PC-3 (cell line): ENCODE data around the gene ARMC12. TPM values are rescaled to one million over a fixed set of nuclear protein-coding genes. Genes with fewer than 3 reads are reported as not detected.
A peak's percentile ranks its signal among the peaks of the same experiment; 100 is the strongest.

ENCODE experiments used
- ATAC-seq: fragments of 200-7000 bp; cut with Tn5 transposase; 2 replicates; pipeline ENCODE4 v1.9.1; 2020; ENCODE audit warnings: mild to moderate bottlenecking, moderate library complexity
- BruUV-seq: library from RNA; stranded (reverse); fragments of 400-500 nt; replicated peaks from 2 replicates; lab custom pipeline; 2021; lab: Mats Ljungman, UMichigan
- CTCF ChIA-PET: fragments of 300-600 bp; sonication (Branson Sonifier 250); formaldehyde crosslinking; loops from one replicate; lab custom pipeline; 2022; ENCODE audit warnings: antibody characterized with exemption; lab: Charles Lee
- POLR2A ChIA-PET: fragments of 300-600 bp; sonication (Branson Sonifier 250); formaldehyde crosslinking; loops from one replicate; lab custom pipeline; 2022; ENCODE audit warnings: antibody characterized with exemption; ENCODE audit not compliant: unreplicated experiment; lab: Charles Lee
- DNase-seq: peaks from one replicate; pipeline ENCODE4 v3.0.0-alpha.2; 2015
- H2AFZ ChIP-seq: fragments of 300-600 bp; sonication (generic); 2 replicates; pipeline ENCODE4 v1.6.0; 2016; ENCODE audit warnings: antibody characterized with exemption, low read length
- H3F3A ChIP-seq: fragments of 300-600 bp; sonication (generic); one replicate; pipeline ENCODE4 v1.6.0; 2017; ENCODE audit warnings: antibody characterized with exemption, low read length, control low read depth, mild to moderate bottlenecking; ENCODE audit not compliant: unreplicated experiment
- H3K27ac ChIP-seq: fragments of 300-600 bp; sonication (generic); 2 replicates; pipeline ENCODE4 v1.5.1; 2016; ENCODE audit warnings: mild to moderate bottlenecking, low read length
- H3K27me3 ChIP-seq: fragments of 300-600 bp; sonication (generic); 2 replicates; pipeline ENCODE4 v1.6.1; 2016; ENCODE audit warnings: low read length, mixed read lengths
- H3K36me3 ChIP-seq: fragments of 300-600 bp; sonication (generic); 2 replicates; pipeline ENCODE4 v1.6.1; 2016; ENCODE audit warnings: low read depth, mixed run types, low read length, mixed read lengths
- H3K4me1 ChIP-seq: fragments of 300-600 bp; sonication (generic); 2 replicates; pipeline ENCODE4 v1.5.1; 2016; ENCODE audit warnings: low read length; ENCODE audit not compliant: insufficient read depth
- H3K4me2 ChIP-seq: fragments of 300-600 bp; sonication (generic); 2 replicates; pipeline ENCODE4 v1.6.0; 2016; ENCODE audit warnings: low read length
- H3K4me3 ChIP-seq: fragments of 300-600 bp; sonication (generic); 2 replicates; pipeline ENCODE4 v1.5.1; 2016; ENCODE audit warnings: mild to moderate bottlenecking, low read length, mixed read lengths
- H3K79me2 ChIP-seq: fragments of 300-600 bp; sonication (generic); 2 replicates; pipeline ENCODE4 v1.6.1; 2017; ENCODE audit warnings: low read length, mixed read lengths
- H3K9ac ChIP-seq: fragments of 300-600 bp; sonication (generic); 2 replicates; pipeline ENCODE4 v1.6.0; 2016; ENCODE audit warnings: mild to moderate bottlenecking, low read length
- H3K9me2 ChIP-seq: fragments of 300-600 bp; sonication (generic); replicated peaks from 2 replicates; pipeline ENCODE4 v1.6.1; 2016; ENCODE audit warnings: mixed run types, low read length, mixed read lengths
- H3K9me3 ChIP-seq: fragments of 300-600 bp; sonication (generic); 2 replicates; pipeline ENCODE4 v1.6.1; 2016; ENCODE audit warnings: low read length, mixed read lengths
- H4K20me1 ChIP-seq: fragments of 300-600 bp; sonication (generic); 2 replicates; pipeline ENCODE4 v1.6.1; 2016; ENCODE audit warnings: low read length, mixed read lengths
- CTCF ChIP-seq: fragments of 300-600 bp; sonication (generic); conservative IDR thresholded peaks from 2 replicates; pipeline ENCODE4 v1.5.1; 2017; ENCODE audit warnings: antibody characterized with exemption, low read depth, mild to moderate bottlenecking, low read length
- EZH2 ChIP-seq: fragments of 300-600 bp; sonication (generic); IDR thresholded peaks from one replicate; pipeline ENCODE4 v1.6.1; 2017; ENCODE audit warnings: antibody characterized with exemption, mild to moderate bottlenecking, low read length; ENCODE audit not compliant: unreplicated experiment
- EZH2phosphoT487 ChIP-seq: fragments of 300-600 bp; sonication (generic); IDR thresholded peaks from 2 replicates; pipeline ENCODE4 v1.6.1; 2018; ENCODE audit warnings: mild to moderate bottlenecking, antibody characterized with exemption, low read length, borderline replicate concordance
- intact Hi-C: fragments of 100-400 bp; cut with micrococcal nuclease; formaldehyde crosslinking; loops from 2 replicates; pipeline ENCODE4 v1.9.0; 2023
- total RNA-seq: library from RNA; depleted of rRNA; stranded (reverse); fragments of >200 nt; gene quantifications from 2 replicates; pipeline ENCODE4 v1.2.3, GENCODE V29; 2014

Gene ARMC12
- total RNA-seq, 1 experiment from 2014 or later = not detected

GRCh38 chr6:35736253-35736894, 458 bp upstream of the ARMC12 start:
- Histone ChIP-seq H3F3A (no peaks in the 10 kb centered on the region), H3K27me3 (no peaks in the 10 kb centered on the region), H3K4me2 (no peak overlapping the region), H3K4me3 (no peak overlapping the region), H4K20me1 (no peaks in the 10 kb centered on the region), H3K9ac (no peak overlapping the region), H3K4me1 (peaks cover 7% of the 10 kb centered on the region), H3K27ac (no peak overlapping the region), H3K9me3 (no peaks in the 10 kb centered on the region), H3K36me3 (no peaks in the 10 kb centered on the region), H3K79me2 (no peaks in the 10 kb centered on the region), H2AFZ (no peak overlapping the region), H3K9me2 (no peaks in the 10 kb centered on the region)
- ATAC-seq (peak; percentile 14; the same call in 1 of the 2 replicates), DNase-seq (peak; percentile 81)
- intact Hi-C loops = loop anchor here (2.0 kb wide), 1 partner anchor 48 kb away; the partner anchor contains the start of gene FKBP5
- ChIA-PET CTCF (interaction anchor here (0.6 to 2.5 kb wide), 8 partner anchors 9 to 637 kb away, joined by 3 to 25 read pairs (median 5); no protein-coding TSS in a partner anchor), POLR2A (no interaction called here)
- TF ChIP-seq EZH2 = no peak
- peak; percentile 93 for TF ChIP-seq CTCF
- BruUV-seq = no TSS peak

- Histone ChIP-seq H3K9me2 (no peaks in the 10 kb centered on the region), H3K36me3 (no peaks in the 10 kb centered on the region), H3F3A (no peaks in the 10 kb centered on the region), H3K4me3 (no peak overlapping the region), H3K27me3 (no peaks in the 10 kb centered on the region), H2AFZ (peak overlapping the region; percentile 51), H4K20me1 (no peaks in the 10 kb centered on the region), H3K79me2 (no peaks in the 10 kb centered on the region), H3K4me2 (no peak overlapping the region), H3K9ac (no peak overlapping the region), H3K4me1 (peaks cover 1% of the 10 kb centered on the region), H3K9me3 (no peaks in the 10 kb centered on the region), H3K27ac (no peak overlapping the region)
- POLR2A ChIA-PET = interaction anchor here (0.6 kb wide), 1 partner anchor 860 kb away, joined by 3 read pairs; no protein-coding TSS in a partner anchor
- CTCF ChIA-PET = interaction anchor here (0.8 to 2.5 kb wide), 6 partner anchors 10 to 215 kb away, joined by 4 to 25 read pairs (median 7); no protein-coding TSS in a partner anchor
- DNase-seq (peak; percentile 87), ATAC-seq (peak; percentile 87)
- intact Hi-C loops = loop anchor here (1.0 to 2.0 kb wide), 4 partner anchors 49 to 214 kb away; partner anchors contain the start of gene FKBP5
- BruUV-seq = no TSS peak
- TF ChIP-seq EZH2phosphoT487 (no peak), EZH2 (no peak), CTCF (peak; percentile 90)
Measured at GRCh38 chr6:35737413-35738211, 780 bp downstream of the ARMC12 start.
